ENCODE data around the gene TREML2. TPM values are rescaled to one million over a fixed set of nuclear protein-coding genes. Genes with fewer than 3 reads are reported as not detected.

The TREML2 gene
- polyA plus RNA-seq, 1 of the 3 experiments (the other 2 are of a cell fraction), result not detected

DNA sequence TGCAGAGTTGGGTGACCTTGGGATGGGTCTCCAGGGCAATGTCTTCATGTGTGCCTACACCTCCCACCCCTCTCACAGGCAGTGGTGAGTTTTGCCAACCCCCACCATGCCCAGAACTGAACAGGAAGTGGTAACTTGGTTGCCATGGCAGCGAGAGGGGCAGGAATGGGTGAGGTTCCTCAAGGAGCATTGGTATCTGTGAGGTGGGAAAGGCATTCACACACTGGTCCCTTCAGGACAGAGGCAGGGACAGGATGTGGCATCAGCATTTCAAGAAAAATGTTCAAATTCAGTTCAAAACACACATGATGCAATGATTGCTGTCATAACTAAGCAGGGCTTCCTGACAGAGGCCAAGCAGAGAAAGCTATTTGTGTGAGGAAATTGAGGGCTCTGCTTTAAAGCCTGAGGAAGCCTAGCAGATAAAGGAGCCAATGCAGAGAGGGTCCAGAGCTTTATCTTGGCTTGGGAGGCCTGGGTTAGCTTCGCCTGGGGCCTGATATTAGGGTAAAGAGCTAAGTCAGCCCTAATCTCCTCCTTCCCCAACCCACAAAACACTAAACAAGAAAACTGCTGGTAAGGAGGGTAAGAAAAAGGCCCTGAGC is 551 bp downstream of the TREML2 start:
- Histone ChIP-seq H3F3A (replicated peaks; ENCODE audit: insufficient read depth) (no peaks in the 10 kb centered on the region), H3K27me3 (ENCODE audit: insufficient read depth) (peaks cover 20% of the 10 kb centered on the region; the same call in 1 of the 2 replicates), H3K36me3 (replicated peaks in 1 of 2; ENCODE audit: control insufficient read depth in 1 of 2, insufficient read depth in 2 of 2, low read length in 1 of 2) (no peaks in the 10 kb centered on the region), H3K9ac (no peak overlapping the region), H3K4me2 (no peak overlapping the region), H3K9me3 (no peaks in the 10 kb centered on the region), H3K27ac (ENCODE audit: low read depth in 2 of 2, low read length in 1 of 2) (no peak overlapping the region), H2AFZ (ENCODE audit: low read depth) (no peak overlapping the region), H3K9me2 (no peaks in the 10 kb centered on the region), H4K20me1 (ENCODE audit: insufficient read depth) (no peaks in the 10 kb centered on the region), H3K79me2 (ENCODE audit: insufficient read depth) (no peaks in the 10 kb centered on the region), H3K4me1 (ENCODE audit: control insufficient read depth in 1 of 2, insufficient read depth in 2 of 2, low read depth in 1 of 2, low read length in 1 of 2) (no peaks in the 10 kb centered on the region), H3K4me3 (ENCODE audit: low read depth in 2 of 2, low read length in 1 of 2) (no peak overlapping the region)
- TF ChIP-seq RXRA (IDR thresholded peaks at IDR 0.05; ENCODE audit: borderline replicate concordance, low read depth), result no peak
- TF ChIP-seq TEAD4 (IDR thresholded peaks at IDR 0.05; ENCODE audit: borderline replicate concordance, insufficient read depth), result no peak
- TF ChIP-seq USF1 (IDR thresholded peaks at IDR 0.05; ENCODE audit: borderline replicate concordance, low read depth), result no peak
- no peak for TF ChIP-seq FOSL2 (IDR thresholded peaks at IDR 0.05; ENCODE audit: borderline replicate concordance, low read depth)
- no peak for TF ChIP-seq TAF1 (IDR thresholded peaks at IDR 0.05; ENCODE audit: borderline replicate concordance, low read depth, low read length)
- TF ChIP-seq SMC3 (IDR thresholded peaks at IDR 0.05; ENCODE audit: low read depth, low read length), result no peak
- no peak for TF ChIP-seq EZH2phosphoT487 (IDR thresholded peaks at IDR 0.05; ENCODE audit: borderline replicate concordance, low read depth)
- TF ChIP-seq ELF1 (IDR thresholded peaks at IDR 0.05), result no peak
- no peak for TF ChIP-seq RFX5 (IDR thresholded peaks at IDR 0.05; ENCODE audit: low read length)
- no peak for TF ChIP-seq CHD2 (IDR thresholded peaks at IDR 0.05; ENCODE audit: low read length, partially characterized antibody)
- TF ChIP-seq MEF2A (IDR thresholded peaks at IDR 0.05; ENCODE audit: borderline replicate concordance, low read depth), result no peak
- TF ChIP-seq RAD21 (IDR thresholded peaks at IDR 0.05; ENCODE audit: low read length), result no peak
- no peak for TF ChIP-seq YY1 (IDR thresholded peaks at IDR 0.05; ENCODE audit: low read depth)
- TF ChIP-seq, protein P1, sequence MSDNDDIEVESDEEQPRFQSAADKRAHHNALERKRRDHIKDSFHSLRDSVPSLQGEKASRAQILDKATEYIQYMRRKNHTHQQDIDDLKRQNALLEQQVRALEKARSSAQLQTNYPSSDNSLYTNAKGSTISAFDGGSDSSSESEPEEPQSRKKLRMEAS (IDR thresholded peaks at IDR 0.05; ENCODE audit: low read depth), result no peak
- TF ChIP-seq CTCF (IDR thresholded peaks at IDR 0.05), result no peak
- no peak for TF ChIP-seq FOXM1 (IDR thresholded peaks at IDR 0.05; ENCODE audit: low read depth)
- no peak for TF ChIP-seq POLR2AphosphoS5 (IDR thresholded peaks at IDR 0.05; ENCODE audit: low read depth, low read length)
- POLR2A ChIA-PET, result no interaction called here
- CTCF ChIA-PET, result interaction anchor here (0.9 kb wide), 1 partner anchor 42 kb away, joined by 4 read pairs; no protein-coding TSS in a partner anchor
- no peak for DNase-seq
- 41% methylated on average over 2 of the region's 2 CpGs for WGBS (ENCODE audit: low lambda C conversion rate)
